Temporal lobe (tissue), 2 donors: ENCODE measurements around the gene C19orf33. TPM values are rescaled to one million over a fixed set of nuclear protein-coding genes. Genes with fewer than 3 reads are reported as not detected.

Experiments
- small RNA-seq: library from RNA; depleted of rRNA; stranded (forward); fragments of <200 nt; gene quantifications from one replicate; pipeline ENCODE3, GENCODE V24; 2014; ENCODE audit warnings: low replicate concordance
- total RNA-seq: library from RNA; depleted of rRNA; stranded (reverse); fragments of >200 nt; gene quantifications from one replicate; pipeline ENCODE4 v1.2.3, GENCODE V29; 2014

C19orf33 gene
- total RNA-seq, 1 donor from 2014 or later: 1.2 TPM

Small RNA genes lying within 50 kb of the gene (small RNA-seq; reads per million reads assigned to genes)
- not detected for gene RF00019

Other genes starting within 250 kb of the C19orf33 start
- gene DPF1, start 80.0 kb upstream of the C19orf33 start, total RNA-seq: 35.4 TPM
- gene PPP1R14A, start 47.9 kb upstream of the C19orf33 start, total RNA-seq: 1.2 TPM
- 60.0 TPM for gene SPINT2, start 39.7 kb upstream of the C19orf33 start, total RNA-seq
- gene YIF1B, start 11.7 kb downstream of the C19orf33 start, total RNA-seq: 27.8 TPM
- 0.25 TPM for gene KCNK6, start 15.6 kb downstream of the C19orf33 start, total RNA-seq
- 6.1 TPM for gene CATSPERG, start 31.6 kb downstream of the C19orf33 start, total RNA-seq
- gene PSMD8, start 70.3 kb downstream of the C19orf33 start, total RNA-seq: 89.0 TPM
- under 0.01 TPM for gene GGN, start 83.8 kb downstream of the C19orf33 start, total RNA-seq
- gene SPRED3, start 84.4 kb downstream of the C19orf33 start, total RNA-seq: 2.0 TPM
- gene FAM98C, start 98.8 kb downstream of the C19orf33 start, total RNA-seq: 9.3 TPM
- 0.25 TPM for gene RASGRP4, start 122.0 kb downstream of the C19orf33 start, total RNA-seq
- 2.2 TPM for gene RYR1, start 129.4 kb downstream of the C19orf33 start, total RNA-seq